ENCODE measurements around the gene FRAS1. TPM values are rescaled to one million over a fixed set of nuclear protein-coding genes. Genes with fewer than 3 reads are reported as not detected.

Gene FRAS1
- total and polyA plus RNA-seq, 2 of the 8 experiments (the other 6 are each of a cell fraction or from before 2014, with no cell fraction given) = 38.5 to 109 TPM

GRCh38 chr4:78137532-78137931 lies 80.4 kb downstream of the FRAS1 start:
- no peak overlapping the region for H3K4me2 ChIP-seq (ENCODE audit: insufficient read depth in 1 of 2, low read depth in 2 of 2, low read length in 2 of 2)
- no peaks in the 10 kb centered on the region for H3K9me3 ChIP-seq (ENCODE audit: insufficient read depth in 2 of 2, low read depth in 1 of 2, low read length in 1 of 2)
- H4K8ac ChIP-seq (ENCODE audit: extremely low read depth, insufficient read depth, low read length) = no peak overlapping the region
- no peak overlapping the region for H3K14ac ChIP-seq (ENCODE audit: insufficient read length)
- H2AFZ ChIP-seq (ENCODE audit: low read length) = no peak overlapping the region
- no peak overlapping the region for H2BK15ac ChIP-seq (ENCODE audit: low read length)
- H3K4ac ChIP-seq (replicated peaks; ENCODE audit: insufficient read length, low read depth, low read length) = no peak overlapping the region
- no peak overlapping the region for H3K9ac ChIP-seq (replicated peaks in 1 of 4; ENCODE audit: extremely low read depth in 1 of 4, low read depth in 3 of 4, low read length in 3 of 4)
- POLR2A ChIA-PET (ENCODE audit: partially characterized antibody) = no interaction called here
- H3K36me3 ChIP-seq (ENCODE audit: control insufficient read depth in 2 of 4, insufficient read depth in 4 of 4, low read length in 3 of 4) = no peaks in the 10 kb centered on the region
- CTCF ChIA-PET (ENCODE audit: partially characterized antibody) = interaction anchor here (1.7 kb wide), 1 partner anchor 43 kb away, joined by 4 read pairs; no protein-coding TSS in a partner anchor
- no peak overlapping the region for H2BK20ac ChIP-seq (ENCODE audit: low read length)
- WGBS, 2 experiments (ENCODE audit: extremely low coverage in 1 of 2, insufficient coverage in 1 of 2, insufficient read length in 1 of 2, insufficient replicate concordance in 2 of 2, low coverage in 1 of 2, low lambda C conversion rate in 2 of 2, missing lambda C conversion rate in 1 of 2) = 95% methylated on average over 1 of the region's 1 CpG; no CpG with 5 or more reads in 1 of the 2 experiments
- no peak overlapping the region for H3K56ac ChIP-seq (replicated peaks; ENCODE audit: insufficient read length, low read depth, low read length)
- DNase-seq (ENCODE audit: low read depth in 1 of 2, low spot score in 2 of 2) (no peak), FAIRE-seq (no peak)
- H3K79me1 ChIP-seq (ENCODE audit: low read depth, low read length) = peaks cover 6% of the 10 kb centered on the region; the same call in 1 of the 2 replicates
- no peak overlapping the region for H2BK12ac ChIP-seq (ENCODE audit: low read depth, low read length)
- H3K4me3 ChIP-seq (ENCODE audit: extremely low read depth in 1 of 4, insufficient read depth in 2 of 4, low read depth in 3 of 4, low read length in 4 of 4) = no peak overlapping the region
- H3K18ac ChIP-seq (ENCODE audit: extremely low read depth, low read length) = no peak overlapping the region
- H3K27me3 ChIP-seq (replicated peaks in 1 of 4; ENCODE audit: control insufficient read depth in 3 of 4, extremely low read depth in 1 of 4, insufficient read depth in 3 of 4, low read length in 3 of 4) = no peaks in the 10 kb centered on the region
- H2BK120ac ChIP-seq (replicated peaks; ENCODE audit: low read depth, low read length) = no peak overlapping the region
- no peak overlapping the region for H3K27ac ChIP-seq (ENCODE audit: low read depth, low read length)
- peaks cover 0 to 4% (median 2%) of the 10 kb centered on the region in 4 experiments; a peak in 1 of 7 replicates for H3K4me1 ChIP-seq (replicated peaks in 1 of 4; ENCODE audit: control insufficient read depth in 3 of 4, insufficient read depth in 4 of 4, low read length in 3 of 4)
- H3K23ac ChIP-seq (ENCODE audit: insufficient read length) = no peak overlapping the region
- H2AK5ac ChIP-seq (ENCODE audit: low read depth, low read length) = no peak overlapping the region
- no peak for TF ChIP-seq POU5F1 (IDR thresholded peaks at IDR 0.05; ENCODE audit: low read depth, low read length)
- TF ChIP-seq NRF1 (IDR thresholded peaks at IDR 0.05; ENCODE audit: low read depth, low read length) = no peak
- TF ChIP-seq BRCA1 (IDR thresholded peaks at IDR 0.05; ENCODE audit: low read depth, low read length) = no peak
- no peak for TF ChIP-seq CEBPB (IDR thresholded peaks at IDR 0.05; ENCODE audit: low read depth, low read length)
- no peak for TF ChIP-seq YY1 (IDR thresholded peaks at IDR 0.05; ENCODE audit: low read depth, low read length)
- TF ChIP-seq TBP (IDR thresholded peaks at IDR 0.05; ENCODE audit: low read depth, low read length) = no peak
- no peak for TF ChIP-seq CHD2 (IDR thresholded peaks at IDR 0.05; ENCODE audit: low read length)
- no peak for TF ChIP-seq CHD1 (IDR thresholded peaks at IDR 0.05; ENCODE audit: low read depth, low read length)
- no peak for TF ChIP-seq TCF12 (IDR thresholded peaks at IDR 0.05; ENCODE audit: low read depth, low read length)
- no peak for TF ChIP-seq RAD21 (IDR thresholded peaks at IDR 0.05 in 1 of 2, conservative IDR thresholded peaks at IDR 0.05 in 1 of 2; ENCODE audit: low read depth in 2 of 2, low read length in 2 of 2)
- no peak for TF ChIP-seq CBX8 (IDR thresholded peaks at IDR 0.05; ENCODE audit: borderline replicate concordance, low read depth, low read length)
- TF ChIP-seq EZH2 (IDR thresholded peaks at IDR 0.05; ENCODE audit: low read depth, low read length, severe bottlenecking) = no peak
- TF ChIP-seq BCL11A (IDR thresholded peaks at IDR 0.05; ENCODE audit: low read depth in 2 of 2, low read length in 2 of 2) = no peak
- H3K23me2 ChIP-seq (ENCODE audit: low read depth, low read length) = no peaks in the 10 kb centered on the region; the same call in 1 of the 2 replicates
- peaks cover 3 to 99% of the 10 kb centered on the region in 2 experiments; a peak in 3 of 4 replicates for H3K79me2 ChIP-seq (ENCODE audit: control insufficient read depth in 1 of 2, insufficient read depth in 2 of 2, low read length in 2 of 2)
- H2BK5ac ChIP-seq (ENCODE audit: low read depth, low read length) = no peak overlapping the region
- no peak overlapping the region for H4K5ac ChIP-seq (ENCODE audit: insufficient read length, low read depth, low read length)
- peaks cover 4 to 13% of the 10 kb centered on the region in 2 experiments for H4K20me1 ChIP-seq (replicated peaks in 1 of 2; ENCODE audit: control insufficient read depth in 1 of 2, insufficient read depth in 2 of 2, low read length in 2 of 2)
- H4K91ac ChIP-seq (replicated peaks; ENCODE audit: insufficient read length, low read length) = no peak overlapping the region

Measured in H1 (cell line).